ENCODE data around the gene COL8A1. TPM values are rescaled to one million over a fixed set of nuclear protein-coding genes. Genes with fewer than 3 reads are reported as not detected.

Gene COL8A1
- total RNA-seq, 1 donor from 2014 or later, result 0.22 TPM

- intact Hi-C loops (cut with micrococcal nuclease), result no loop called here
Measured at GRCh38 chr3:99789011-99789721, 150.8 kb downstream of the COL8A1 start.

GRCh38 chr3:99794485-99794884, 156.1 kb downstream of the COL8A1 start:
- intact Hi-C loops (cut with micrococcal nuclease), result no loop called here

DNA sequence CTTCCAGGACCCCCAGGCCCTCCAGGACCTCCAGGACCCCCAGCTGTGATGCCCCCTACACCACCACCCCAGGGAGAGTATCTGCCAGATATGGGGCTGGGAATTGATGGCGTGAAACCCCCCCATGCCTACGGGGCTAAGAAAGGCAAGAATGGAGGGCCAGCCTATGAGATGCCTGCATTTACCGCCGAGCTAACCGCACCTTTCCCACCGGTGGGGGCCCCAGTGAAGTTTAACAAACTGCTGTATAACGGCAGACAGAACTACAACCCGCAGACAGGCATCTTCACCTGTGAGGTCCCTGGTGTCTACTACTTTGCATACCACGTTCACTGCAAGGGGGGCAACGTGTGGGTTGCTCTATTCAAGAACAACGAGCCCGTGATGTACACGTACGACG, 157.2 kb downstream of the COL8A1 start:
- intact Hi-C loops (cut with micrococcal nuclease), result no loop called here

GRCh38 chr3:99799422-99799821, 161.0 kb downstream of the COL8A1 start:
- intact Hi-C loops (cut with micrococcal nuclease), result no loop called here

DNA sequence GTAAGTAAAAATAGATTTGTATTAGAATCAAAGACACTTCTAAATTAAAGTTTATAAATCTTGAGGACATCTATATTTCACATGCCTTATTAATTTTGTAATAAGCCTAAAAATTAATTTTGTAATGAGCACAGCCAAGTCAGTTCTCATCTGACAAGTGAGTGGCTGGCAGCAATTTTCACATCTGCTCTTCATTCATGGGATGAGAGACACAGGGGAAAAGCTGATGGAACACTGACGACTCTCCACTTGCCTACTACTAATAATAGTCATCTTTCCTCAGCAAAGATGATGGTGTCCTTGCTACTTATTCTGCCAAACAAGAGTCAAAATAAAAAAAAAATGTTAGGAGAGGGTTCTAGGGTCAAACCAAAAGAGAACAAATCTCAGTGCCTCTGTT, 164.9 kb downstream of the COL8A1 start:
- intact Hi-C loops (cut with micrococcal nuclease), result no loop called here

DNA sequence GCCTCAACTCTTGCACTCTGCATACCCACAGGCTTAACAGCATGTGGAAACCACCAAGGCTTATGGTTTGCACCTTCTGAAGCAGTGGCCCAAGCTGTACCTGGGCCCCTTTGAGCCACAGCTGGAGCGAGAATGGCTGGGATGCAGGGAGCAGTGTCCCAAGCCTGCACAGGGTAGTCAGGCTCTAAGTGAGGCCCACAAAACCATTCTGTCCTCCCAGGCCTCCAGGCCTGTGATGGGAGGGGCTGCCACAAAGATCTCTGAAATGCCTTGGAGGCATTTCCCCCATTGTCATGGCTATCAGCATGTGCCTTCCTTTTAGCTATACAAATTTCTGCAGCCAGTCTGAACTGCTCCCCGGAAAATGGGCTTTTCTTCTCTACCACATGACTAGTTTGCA, 166.8 kb downstream of the COL8A1 start:
- intact Hi-C loops (cut with micrococcal nuclease), result no loop called here

DNA sequence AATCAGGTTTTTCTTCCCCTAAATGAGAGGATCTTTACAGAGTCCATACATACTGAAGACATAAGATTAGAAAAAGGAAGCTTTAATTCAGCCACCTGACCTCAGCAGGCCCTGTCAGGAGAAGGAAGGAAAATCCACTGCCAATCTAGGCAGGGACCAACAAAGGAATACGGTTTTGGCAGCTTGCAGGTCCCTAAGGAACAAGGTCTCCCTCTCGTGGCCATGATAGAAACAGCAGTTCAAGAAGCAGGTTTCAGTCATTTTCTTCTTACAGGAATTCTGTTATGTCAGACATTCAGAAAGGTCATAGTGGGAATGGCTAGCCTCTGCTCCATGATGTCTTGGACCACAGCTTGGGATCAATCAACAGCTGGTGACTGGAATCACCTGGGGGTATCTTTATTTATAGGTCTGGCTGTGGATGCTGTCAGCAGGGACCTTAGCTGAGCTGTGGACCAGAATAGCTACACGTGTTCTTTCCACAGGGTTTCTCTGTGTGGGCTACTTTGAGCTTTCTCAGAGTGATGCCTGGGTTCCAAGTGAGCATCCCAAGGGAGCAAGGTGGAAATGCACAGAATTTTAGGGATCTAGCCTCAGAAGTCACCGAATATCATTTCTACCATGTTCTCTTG, 169.9 kb downstream of the COL8A1 start:
- intact Hi-C loops (cut with micrococcal nuclease), result loop anchor here (1.0 kb wide), 1 partner anchor 9 kb away; the partner anchor contains the start of gene CMSS1

DNA sequence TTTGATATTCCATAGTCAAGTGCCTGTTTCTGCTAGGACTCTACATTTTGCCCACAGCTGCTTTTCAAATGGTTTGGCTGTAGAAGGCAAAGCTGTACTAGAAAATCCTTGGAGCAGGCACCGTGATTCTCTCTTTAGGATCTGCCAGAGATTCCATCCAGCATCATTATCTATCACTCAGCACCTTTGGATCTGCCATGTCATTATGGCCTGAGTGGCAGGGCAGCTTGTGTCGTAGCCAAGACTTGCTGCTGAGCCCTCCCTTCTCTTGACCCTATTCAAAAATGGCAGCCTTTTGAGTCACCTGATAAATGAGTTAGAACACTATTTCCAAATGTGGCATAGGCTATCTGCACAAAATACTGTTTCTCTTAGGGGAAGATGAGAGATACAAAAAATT, 171.2 kb downstream of the COL8A1 start:
- intact Hi-C loops (cut with micrococcal nuclease), result no loop called here

DNA sequence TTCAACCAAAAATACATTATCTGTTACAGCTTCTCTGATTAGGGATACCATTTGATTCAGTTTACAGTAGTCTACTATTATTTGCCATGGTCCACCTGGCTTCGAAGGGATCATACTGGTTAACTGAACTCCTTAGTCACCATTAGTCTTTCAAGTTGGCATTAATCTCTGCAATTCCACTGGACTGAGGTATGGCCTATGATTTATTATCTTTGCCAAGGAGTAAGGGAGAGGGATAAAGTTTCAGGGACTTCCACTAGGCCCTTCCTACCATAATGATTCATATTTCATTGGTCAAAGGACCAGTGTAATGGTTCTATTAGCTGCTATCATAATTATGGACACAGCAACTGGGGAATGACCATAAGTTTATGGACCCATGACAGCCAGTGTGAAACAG, 172.0 kb downstream of the COL8A1 start:
- intact Hi-C loops (cut with micrococcal nuclease), result no loop called here

DNA sequence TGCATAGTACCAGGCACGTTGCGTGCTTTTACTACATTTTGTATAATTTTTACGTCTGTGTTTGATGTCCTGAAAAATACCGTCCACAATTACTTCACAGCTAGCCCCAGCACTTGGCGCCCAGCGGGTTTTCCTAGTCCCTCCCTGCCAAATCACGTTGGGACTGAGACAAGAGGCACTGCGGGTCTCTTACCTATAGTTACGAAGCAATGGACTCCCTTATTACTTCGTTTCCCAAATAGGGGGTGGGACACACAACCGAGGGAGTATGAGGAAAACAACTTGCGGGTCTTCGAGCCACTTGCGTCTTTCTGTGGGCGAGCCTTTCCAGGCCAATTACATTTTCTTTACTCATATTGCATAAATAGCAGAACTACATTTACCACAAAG, 178.6 kb downstream of the COL8A1 start:
- intact Hi-C loops (cut with micrococcal nuclease), result loop anchor here (1.0 to 5.0 kb wide), 17 partner anchors 9 to 1860 kb away; partner anchors contain the start of genes CLDND1, CPOX, DCBLD2 and LNP1

GRCh38 chr3:99817437-99818240, 179.2 kb downstream of the COL8A1 start, which contains the start of gene CMSS1:
Gene CMSS1, plus strand, starts transcription at chr3:99817862.
- intact Hi-C loops (cut with micrococcal nuclease), result loop anchor here (1.0 to 5.0 kb wide), 18 partner anchors 9 to 1860 kb away; partner anchors contain the start of genes CLDND1, CPOX, DCBLD2 and LNP1

DNA sequence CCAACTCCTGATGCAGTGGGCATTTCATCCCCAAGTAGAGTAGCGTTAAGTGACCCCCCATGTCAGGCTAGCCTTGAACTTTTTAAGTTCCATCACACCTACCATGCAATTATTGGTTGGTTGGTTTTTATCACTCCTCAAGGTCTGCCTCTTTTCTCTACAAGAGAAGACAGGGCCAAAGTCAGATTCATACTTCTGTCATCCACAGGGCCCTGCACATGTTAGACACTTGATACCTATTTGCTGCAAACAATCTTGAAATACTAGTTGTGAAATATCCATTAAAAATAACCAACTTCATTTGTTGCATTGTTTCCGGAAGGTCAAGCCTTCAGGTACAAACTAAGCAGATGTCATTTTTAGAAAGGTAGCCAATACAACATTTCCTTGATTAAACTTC, 180.4 kb downstream of the COL8A1 start:
- intact Hi-C loops (cut with micrococcal nuclease), result loop anchor here (1.0 to 5.0 kb wide), 4 partner anchors 391 to 1858 kb away; partner anchors contain the start of genes CLDND1, CPOX and ZBTB11

DNA sequence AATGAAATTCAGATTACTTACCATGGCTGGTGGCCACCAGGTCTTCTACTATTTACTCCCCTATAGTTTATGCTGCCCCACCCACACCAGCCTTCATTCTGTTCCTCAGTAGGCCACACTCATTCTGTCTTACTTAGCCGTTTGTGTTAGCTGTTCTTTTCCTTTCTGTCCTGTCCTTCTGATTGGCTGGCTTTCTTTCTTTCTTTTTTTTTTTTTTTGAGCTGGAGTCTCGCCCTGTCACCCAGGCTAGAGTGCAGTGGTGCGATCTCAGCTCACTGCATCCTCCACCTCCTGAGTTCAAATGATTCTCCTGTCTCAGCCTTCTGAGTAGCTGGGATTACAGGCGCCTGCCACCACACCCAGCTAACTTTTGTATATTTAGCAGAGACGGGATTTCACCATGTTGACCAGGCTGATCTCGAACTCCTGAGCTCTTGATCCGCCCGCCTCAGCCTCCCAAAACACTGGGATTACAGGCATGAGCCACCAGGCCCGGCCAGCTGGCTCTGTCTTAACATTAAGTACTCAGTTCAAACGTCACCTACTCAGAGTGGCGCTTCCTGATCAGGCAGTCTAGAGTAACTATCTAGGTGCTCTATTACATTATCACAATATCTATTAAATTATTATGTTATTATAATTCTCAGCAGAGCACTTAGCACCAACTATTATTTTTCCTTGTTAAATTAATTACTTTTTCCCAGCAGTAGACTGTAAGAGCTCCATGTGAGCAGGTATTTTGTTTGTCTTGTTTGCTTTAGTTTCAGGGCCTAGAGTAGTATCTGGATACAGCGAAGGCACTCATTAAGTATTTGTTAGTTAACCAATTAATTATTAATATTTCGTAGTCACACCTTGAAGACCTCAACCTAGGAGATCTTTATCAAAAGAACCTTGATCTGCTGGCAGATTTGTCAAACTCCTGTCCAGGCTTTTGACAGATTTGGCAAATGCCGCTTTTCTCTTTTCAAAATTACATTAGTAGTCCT, 185.6 kb downstream of the COL8A1 start:
- intact Hi-C loops (cut with micrococcal nuclease), result no loop called here

DNA sequence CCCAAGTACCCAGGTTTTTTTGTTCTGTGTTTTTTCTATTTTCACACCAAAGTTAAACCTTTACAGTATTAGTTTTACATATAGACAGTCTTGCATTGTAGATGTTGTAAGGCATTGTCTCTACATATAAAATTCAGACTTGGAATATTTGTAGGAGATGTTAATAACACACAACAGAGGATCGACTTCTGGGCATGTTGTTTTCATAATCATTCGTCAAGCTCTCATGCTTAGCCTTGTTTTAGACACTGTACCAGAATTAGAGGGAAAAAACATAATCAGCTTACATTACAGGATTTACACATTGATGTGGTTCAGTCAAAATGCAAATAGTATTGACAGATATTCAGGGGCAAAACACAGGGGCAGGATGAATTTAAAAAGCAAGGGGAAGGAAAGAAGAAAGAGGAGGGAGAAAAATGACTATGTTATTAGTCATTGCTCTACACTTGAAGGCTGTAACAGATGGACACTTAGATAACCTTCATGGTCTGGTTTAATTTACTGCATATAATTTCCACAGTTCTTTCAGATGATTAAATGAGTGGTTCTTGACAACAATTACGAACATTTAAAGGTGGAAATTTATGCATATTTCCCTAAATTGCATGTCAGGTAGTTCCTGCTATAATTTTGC, 186.7 kb downstream of the COL8A1 start:
- intact Hi-C loops (cut with micrococcal nuclease), result no loop called here

GRCh38 chr3:99829844-99830243, 191.4 kb downstream of the COL8A1 start:
- intact Hi-C loops (cut with micrococcal nuclease), result loop anchor here (5.0 kb wide), 3 partner anchors 572 to 1807 kb away; partner anchors contain the start of genes LNP1 and TOMM70

- intact Hi-C loops (cut with micrococcal nuclease), result loop anchor here (2.0 to 5.0 kb wide), 5 partner anchors 235 to 1804 kb away; partner anchors contain the start of genes LNP1 and TOMM70
Measured at GRCh38 chr3:99833617-99834205, 195.3 kb downstream of the COL8A1 start.

- intact Hi-C loops (cut with micrococcal nuclease), result loop anchor here (5.0 kb wide), 3 partner anchors 568 to 1803 kb away; partner anchors contain the start of genes LNP1 and TOMM70
Measured at GRCh38 chr3:99834211-99834957, 196.0 kb downstream of the COL8A1 start.

DNA sequence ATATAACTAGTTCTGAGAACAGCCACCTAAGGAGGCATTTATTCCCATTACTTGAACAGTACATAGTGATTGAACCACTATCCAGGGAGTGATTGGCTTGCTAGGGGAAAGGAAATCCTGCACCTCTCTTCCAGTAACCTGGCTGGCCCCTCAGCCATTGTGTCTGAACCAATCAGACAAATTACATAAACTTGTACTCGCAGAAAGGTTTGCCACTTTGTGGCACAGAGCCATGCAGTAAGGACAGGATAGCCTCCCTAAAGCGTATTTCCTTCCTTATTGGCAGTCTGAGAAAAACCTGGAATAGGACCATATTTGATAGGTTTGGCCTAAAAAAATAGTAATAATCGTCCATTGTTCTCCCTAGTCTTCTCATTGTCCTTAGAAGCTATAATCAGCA, 198.3 kb downstream of the COL8A1 start:
- intact Hi-C loops (cut with micrococcal nuclease), result no loop called here

- intact Hi-C loops (cut with micrococcal nuclease), result no loop called here
Measured at GRCh38 chr3:99837715-99838114, 199.3 kb downstream of the COL8A1 start.

All from T-helper 1 cell treated with Interleukin-12 subunit alpha and Interleukin-12 subunit beta and Interleukin-4 antibody, amounts not matched to agents 30 ng/mL and 1 ng/mL, for 36 hours (primary cell).